22Rv1 (cell line): ENCODE results near the gene CORIN.
A peak's percentile ranks its signal among the peaks of the same experiment; 100 is the strongest.

Experiments used
- H3K27ac ChIP-seq: fragments of 450-650 bp; 2 replicates; pipeline ENCODE4 v1.5.1; 2017
- ZFX ChIP-seq: fragments of 450-650 bp; IDR thresholded peaks from 2 replicates; pipeline ENCODE4 v1.6.1; 2017; ENCODE audit warnings: antibody characterized with exemption, borderline replicate concordance
- TF ChIP-seq, protein P1 (sequence below): fragments of 450-650 bp; IDR thresholded peaks from 2 replicates; pipeline ENCODE4 v1.5.1; 2017; ENCODE audit warnings: mild to moderate bottlenecking

CORIN gene

DNA sequence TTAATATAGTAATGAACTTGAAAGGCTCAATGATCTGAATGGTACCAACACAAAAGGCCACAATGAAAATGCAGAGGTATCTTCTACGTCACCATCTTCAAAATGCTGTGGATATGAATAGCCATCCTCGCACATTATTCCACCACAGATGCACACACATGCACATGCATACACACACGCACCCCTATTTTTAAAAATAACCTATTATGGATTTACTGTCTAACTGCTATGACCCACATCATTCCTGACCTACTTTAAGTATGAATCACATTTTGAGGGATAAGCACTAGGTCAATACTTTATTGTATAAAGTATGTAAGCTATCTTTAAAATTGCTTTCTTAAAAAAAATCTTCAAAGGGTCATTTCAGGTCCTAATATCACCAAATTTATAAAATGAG is 24.4 kb upstream of the CORIN start:
- no peak overlapping the region for H3K27ac ChIP-seq
- TF ChIP-seq, protein P1, sequence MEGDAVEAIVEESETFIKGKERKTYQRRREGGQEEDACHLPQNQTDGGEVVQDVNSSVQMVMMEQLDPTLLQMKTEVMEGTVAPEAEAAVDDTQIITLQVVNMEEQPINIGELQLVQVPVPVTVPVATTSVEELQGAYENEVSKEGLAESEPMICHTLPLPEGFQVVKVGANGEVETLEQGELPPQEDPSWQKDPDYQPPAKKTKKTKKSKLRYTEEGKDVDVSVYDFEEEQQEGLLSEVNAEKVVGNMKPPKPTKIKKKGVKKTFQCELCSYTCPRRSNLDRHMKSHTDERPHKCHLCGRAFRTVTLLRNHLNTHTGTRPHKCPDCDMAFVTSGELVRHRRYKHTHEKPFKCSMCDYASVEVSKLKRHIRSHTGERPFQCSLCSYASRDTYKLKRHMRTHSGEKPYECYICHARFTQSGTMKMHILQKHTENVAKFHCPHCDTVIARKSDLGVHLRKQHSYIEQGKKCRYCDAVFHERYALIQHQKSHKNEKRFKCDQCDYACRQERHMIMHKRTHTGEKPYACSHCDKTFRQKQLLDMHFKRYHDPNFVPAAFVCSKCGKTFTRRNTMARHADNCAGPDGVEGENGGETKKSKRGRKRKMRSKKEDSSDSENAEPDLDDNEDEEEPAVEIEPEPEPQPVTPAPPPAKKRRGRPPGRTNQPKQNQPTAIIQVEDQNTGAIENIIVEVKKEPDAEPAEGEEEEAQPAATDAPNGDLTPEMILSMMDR: no peak
- TF ChIP-seq ZFX: no peak

DNA sequence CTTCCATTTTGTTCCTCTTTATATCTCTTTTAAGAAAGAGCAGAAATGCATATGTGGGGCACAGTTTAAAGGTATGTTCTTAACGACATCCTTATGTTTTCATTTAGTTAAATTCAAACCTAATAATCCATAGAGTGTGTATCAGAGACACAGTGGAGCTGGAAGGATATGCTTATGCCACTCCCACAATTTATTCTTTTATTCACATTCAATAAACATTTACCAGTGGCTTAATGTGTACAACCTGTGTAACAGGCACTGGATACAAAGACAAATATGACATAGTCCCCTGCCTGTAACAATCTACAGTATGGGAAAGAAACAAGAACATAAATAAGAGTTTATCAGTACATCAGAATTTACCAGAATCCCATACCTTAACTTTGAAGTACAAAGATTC is 22.4 kb upstream of the CORIN start:
- H3K27ac ChIP-seq: no peak overlapping the region
- no peak for TF ChIP-seq ZFX
- TF ChIP-seq, protein P1: no peak

DNA sequence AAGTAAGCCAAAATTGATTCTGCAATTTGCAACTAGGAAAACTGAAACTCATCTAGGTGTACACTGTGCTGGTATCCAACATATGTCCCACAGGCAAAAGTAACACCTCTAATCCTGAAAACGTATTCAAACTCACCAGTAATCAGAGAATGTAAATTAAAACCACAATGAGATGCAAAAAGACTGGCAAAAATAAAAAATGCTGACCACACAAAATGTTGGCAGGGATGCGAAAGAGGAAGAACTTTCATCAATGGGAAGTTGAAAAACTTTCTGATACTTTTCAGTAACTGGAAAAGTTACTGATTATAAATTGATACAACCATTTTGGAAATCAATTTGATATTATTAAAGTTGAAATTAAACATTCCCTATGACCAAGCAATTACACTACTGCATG is 20.1 kb upstream of the CORIN start:
- TF ChIP-seq ZFX: no peak
- TF ChIP-seq, protein P1: no peak

DNA sequence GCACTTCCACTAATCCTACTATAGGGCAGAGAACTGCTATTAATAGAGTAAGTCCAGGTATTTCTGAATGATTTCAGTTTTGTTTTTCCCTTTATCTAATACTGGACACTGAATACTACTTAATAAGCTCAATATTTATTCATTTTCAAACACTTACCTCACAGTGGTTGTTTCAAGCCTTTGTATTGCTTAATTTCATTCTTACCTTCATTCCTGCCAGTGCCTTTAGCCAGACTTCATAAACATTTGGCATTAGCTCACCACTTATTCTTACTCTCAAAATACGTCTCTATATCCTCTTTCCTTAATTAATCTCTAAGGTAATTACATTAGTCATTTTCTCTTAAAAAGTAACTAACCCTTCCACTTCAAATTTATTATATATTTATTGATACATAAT is 18.8 kb upstream of the CORIN start:
- no peak overlapping the region for H3K27ac ChIP-seq

More for the DNA sequence above, 20.1 kb upstream of the CORIN start:
- H3K27ac ChIP-seq: no peak overlapping the region

DNA sequence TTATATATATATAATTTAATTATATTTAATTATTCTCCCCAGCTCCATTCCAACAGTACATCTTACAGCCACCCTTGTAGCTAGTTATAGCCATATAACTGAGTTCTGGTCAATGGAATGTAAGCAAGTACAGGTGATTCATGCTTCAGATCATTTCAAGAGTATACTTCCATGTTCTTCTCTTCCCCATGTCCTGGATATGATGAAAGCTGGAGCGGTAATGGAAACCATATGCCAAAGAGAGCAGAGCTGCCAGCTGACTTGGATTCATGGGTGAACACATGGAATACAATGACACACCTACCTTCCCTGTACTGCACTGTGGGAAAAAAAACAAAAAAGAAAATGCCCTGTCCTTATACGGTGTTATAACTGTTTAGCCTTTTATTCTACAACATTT is 17.5 kb upstream of the CORIN start:
- TF ChIP-seq, protein P1: no peak
- no peak for TF ChIP-seq ZFX
- H3K27ac ChIP-seq: no peak overlapping the region

More for the DNA sequence above, 18.8 kb upstream of the CORIN start:
- TF ChIP-seq, protein P1: no peak

DNA sequence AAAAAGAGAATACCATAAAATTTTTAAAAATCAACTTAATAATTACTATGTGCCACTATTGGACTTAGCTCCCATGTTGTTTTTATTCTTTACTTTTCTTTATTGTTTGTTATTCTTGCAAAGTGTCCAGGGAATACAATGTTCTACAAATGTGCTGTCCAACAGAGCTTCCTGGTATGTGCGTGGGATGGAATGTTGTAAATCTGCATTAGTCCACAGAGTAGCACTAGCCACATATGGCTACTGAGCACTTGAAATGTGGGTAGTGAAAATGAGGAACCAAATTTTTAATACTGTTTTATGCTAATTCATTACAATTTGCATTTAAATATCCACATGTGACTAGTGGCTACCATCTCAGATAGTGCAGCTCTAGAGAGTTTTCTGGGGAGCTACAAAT is 14.3 kb upstream of the CORIN start:
- H3K27ac ChIP-seq: peak overlapping the region; percentile 61
- no peak for TF ChIP-seq ZFX
- TF ChIP-seq, protein P1: no peak

DNA sequence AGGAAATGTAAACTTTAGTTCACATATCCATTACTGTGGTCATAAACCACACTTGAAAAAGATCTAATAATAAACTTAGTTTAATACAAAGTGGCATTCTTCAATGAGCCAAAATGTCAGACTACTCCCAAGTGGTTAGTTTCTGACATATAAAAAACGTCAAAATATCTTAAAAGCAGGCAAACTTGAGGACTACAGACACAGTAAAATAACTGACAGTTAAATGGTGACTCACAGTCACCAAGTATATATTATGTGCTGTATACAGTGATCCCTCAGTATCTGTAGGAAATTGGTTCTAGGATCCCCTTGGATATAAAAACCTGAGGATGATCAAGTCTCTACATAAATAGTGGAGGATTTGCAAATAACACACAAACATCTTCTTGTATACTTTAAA is 11.6 kb upstream of the CORIN start:
- no peak for TF ChIP-seq ZFX
- TF ChIP-seq, protein P1: no peak

More for the DNA sequence above, 11.6 kb upstream of the CORIN start:
- H3K27ac ChIP-seq: no peak overlapping the region
